HK-2 (cell line): ENCODE results near the gene MYMX.
A peak's percentile ranks its signal among the peaks of the same experiment; 100 is the strongest.

ENCODE experiments used
- DNase-seq: peaks from one replicate; pipeline ENCODE4 v3.0.0-alpha.2; 2018; ENCODE audit not compliant: unreplicated experiment

The MYMX gene

DNA sequence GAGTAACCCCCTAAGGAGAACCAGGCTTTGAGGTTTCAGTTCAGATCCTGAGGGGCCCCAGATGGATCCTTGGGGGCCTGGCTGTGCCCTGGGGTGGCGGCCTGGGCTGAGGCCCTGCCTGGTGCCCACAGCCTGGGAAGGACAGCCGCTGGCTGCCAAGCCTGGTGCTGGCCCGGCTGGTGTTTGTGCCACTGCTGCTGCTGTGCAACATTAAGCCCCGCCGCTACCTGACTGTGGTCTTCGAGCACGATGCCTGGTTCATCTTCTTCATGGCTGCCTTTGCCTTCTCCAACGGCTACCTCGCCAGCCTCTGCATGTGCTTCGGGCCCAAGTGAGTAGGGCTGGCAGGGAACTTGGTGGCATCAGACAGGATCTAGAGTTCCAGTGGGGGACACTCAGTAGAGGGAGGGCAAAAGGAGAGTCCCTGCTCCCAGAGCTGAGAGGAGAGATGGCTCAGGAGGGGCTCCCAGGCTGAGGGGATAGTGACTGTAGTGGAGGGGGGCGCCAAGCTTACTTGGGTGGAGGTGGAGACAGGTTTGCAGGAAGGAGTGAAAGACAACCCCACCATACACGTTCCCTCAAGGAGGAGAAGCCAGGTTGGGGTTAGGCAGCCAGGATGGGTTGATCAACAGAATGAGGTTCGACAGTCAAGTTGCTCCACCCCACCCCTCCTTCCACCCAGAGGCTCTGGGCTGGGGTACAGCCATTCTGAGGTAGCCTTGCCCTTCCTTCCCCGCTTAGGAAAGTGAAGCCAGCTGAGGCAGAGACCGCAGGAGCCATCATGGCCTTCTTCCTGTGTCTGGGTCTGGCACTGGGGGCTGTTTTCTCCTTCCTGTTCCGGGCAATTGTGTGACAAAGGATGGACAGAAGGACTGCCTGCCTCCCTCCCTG is 16.2 kb downstream of the MYMX start:
- no peak for DNase-seq

- DNase-seq: no peak
Measured at GRCh38 chr6:44233567-44234100, 16.9 kb downstream of the MYMX start.

DNA sequence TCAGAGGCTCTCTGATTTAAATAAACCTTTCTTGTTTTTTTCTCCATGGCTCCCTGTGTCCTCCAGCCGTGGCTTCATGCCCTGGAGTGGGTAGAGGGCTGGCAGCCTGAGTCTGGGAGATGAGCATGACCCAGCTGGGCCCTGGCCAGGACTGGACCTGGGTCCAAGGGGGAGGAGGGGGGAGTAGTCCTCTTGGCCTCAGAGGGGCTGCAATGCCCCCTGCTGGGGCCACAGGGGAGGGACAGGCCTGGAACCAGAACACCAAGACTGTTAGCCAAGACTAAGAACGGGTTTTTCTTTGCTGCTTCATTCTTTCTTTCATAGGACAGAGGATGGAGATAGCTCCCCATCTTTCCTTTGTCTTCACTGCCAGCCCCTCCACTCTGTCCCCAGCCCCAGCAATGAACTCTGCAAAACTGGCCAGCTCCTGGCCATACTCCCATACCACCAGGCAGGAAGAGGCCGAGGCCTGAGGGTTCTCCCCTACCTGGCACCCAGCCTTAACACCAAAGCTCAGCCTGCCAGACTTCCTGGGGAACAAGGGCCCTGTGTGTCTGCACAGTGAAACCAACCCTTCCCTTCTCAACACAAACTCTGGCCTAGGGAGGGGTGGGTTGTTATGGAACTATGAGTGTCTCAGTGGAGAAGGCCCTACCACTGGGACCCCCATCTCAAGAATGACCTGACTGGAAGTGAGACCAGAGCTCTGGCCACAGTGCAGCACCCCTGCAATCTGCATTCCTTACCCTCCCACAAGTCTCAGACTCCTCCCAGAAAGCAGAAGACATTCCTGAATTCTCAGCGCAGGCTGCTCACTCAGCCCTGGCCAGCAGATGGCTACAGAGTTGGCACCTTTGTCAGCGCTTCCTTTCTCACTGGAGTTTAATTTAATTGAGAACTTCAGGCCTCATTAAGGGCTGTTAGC is 17.6 kb downstream of the MYMX start:
- peak; percentile 78 for DNase-seq

- no peak for DNase-seq
Measured at GRCh38 chr6:44235269-44235668, 18.5 kb downstream of the MYMX start.

DNA sequence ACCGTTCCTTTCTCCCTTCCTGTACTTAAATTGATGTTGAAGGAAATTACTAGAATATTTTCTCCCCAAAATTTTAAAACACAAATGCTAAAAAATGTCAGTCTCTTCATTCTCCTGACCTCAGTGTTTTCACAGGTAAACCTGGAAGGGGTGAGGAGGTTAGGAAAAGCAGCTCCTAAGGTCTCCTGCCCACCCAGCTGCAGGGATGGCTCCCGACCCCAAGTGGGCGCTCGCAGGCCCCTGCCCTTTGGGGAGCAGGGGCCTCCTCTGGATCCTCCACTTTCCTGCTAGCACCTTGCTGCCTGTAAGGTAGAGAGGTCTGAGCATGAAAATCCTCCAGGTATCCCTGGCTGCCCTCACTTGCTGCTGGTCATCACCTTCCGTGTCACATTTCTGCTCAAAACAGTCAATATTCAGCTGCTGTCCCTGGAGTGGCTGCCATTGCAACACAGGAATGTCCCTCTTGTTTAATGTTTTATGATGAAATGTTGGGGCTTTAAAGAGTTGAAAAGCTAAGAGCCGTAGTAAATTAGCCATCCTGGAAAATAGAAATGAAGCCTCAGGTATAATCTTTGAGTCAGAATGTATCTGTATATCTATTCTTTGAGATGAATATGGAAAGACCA is 19.3 kb downstream of the MYMX start:
- no peak for DNase-seq

DNA sequence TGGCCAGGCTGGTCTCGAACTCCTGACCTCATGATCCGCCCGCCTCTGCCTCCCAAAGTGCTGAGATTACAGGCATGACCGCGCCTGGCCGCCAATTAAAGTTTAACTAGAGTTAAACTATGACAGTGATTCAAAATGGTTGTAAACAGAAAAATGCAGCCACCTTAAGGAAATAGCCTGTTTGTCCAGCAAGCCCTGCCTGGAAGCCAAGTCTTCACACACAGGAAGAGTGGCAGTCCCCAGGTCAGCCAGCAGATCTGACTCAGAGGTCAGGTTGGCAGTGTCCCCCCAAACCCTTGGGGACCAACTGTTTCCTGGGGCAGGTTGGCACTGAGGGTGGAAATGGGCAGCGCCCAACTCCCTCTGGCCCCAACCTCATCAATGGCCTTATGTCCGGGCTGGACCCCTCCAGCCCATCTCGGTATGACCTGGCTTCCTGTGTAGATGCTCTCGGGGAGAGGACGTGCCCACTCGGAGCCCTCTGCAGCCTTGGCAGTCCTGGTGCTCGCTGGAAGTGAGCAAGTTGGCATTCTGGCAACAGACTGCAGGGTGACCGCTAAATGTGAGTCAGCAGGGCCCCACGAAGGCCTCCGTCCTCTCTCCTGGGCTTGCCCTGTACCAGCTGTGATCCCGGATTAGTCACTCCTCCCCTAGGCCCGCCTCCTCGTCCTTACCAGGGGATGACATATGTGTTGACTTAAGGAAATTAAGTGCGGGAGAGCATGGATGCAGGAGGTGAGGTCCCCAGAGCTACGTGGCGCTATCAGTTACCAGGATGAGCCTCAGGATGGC is 20.5 kb downstream of the MYMX start:
- DNase-seq: peak; percentile 96

- DNase-seq: peak; percentile 83
Measured at GRCh38 chr6:44237813-44238433, 21.2 kb downstream of the MYMX start.

GRCh38 chr6:44238687-44239350 is 22.1 kb downstream of the MYMX start:
- no peak for DNase-seq

GRCh38 chr6:44243345-44243744 is 26.6 kb downstream of the MYMX start:
- DNase-seq: no peak

DNA sequence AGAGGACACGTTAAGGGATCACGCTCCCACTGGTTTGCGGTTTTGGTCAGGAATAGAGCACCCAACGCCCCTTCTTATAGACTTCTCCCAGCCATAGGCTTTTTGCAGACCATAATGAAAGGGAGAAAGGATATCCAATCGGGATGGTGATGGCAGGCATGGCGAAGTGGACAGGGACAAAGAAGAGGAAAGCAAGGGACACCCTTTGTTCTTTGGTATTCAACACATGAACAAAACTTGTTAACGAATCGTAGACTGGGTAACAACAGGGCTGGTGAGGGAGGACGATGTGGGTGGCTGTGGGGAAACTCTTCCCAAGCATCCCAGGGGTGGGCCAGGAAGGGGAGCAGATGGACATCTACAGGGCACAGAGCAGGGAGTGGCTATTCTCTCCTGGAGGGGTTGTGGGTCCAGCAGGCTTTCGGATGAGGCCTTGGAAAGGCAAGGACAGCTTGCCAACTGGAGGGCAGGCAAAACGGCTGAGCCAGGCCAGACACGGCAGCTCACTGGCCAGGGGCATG is 28.7 kb downstream of the MYMX start:
- no peak for DNase-seq

DNA sequence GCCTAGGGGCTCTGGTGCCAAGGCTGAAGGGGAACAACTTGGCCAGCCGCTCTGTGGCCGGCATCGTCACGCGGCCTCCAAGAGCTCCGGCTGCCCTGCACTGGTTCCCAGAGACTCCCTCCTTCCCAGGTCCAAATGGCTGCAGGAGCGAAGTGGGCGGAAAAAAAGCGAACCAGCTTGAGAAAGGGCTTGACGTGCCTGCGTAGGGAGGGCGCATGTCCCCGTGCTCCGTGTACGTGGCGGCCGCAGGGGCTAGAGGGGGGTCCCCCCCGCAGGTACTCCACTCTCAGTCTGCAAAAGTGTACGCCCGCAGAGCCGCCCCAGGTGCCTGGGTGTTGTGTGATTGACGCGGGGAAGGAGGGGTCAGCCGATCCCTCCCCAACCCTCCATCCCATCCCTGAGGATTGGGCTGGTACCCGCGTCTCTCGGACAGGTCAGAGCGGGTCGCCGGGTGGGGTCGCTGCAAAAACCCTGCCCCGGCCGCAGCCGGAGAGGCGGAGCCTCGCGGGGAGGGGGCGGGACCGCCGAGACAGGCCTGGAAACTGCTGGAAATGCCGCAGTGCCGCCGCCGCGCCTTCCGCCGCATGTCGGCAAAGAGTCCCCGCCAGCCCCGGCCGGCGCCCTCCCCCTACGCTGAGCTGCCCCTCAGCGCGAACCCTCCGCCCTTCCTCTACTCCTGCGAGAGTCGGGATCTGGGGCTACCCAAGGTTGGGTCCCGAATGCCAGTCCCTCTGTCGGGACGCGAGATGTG is 29.4 kb downstream of the MYMX start:
- DNase-seq: peak; percentile 88

DNA sequence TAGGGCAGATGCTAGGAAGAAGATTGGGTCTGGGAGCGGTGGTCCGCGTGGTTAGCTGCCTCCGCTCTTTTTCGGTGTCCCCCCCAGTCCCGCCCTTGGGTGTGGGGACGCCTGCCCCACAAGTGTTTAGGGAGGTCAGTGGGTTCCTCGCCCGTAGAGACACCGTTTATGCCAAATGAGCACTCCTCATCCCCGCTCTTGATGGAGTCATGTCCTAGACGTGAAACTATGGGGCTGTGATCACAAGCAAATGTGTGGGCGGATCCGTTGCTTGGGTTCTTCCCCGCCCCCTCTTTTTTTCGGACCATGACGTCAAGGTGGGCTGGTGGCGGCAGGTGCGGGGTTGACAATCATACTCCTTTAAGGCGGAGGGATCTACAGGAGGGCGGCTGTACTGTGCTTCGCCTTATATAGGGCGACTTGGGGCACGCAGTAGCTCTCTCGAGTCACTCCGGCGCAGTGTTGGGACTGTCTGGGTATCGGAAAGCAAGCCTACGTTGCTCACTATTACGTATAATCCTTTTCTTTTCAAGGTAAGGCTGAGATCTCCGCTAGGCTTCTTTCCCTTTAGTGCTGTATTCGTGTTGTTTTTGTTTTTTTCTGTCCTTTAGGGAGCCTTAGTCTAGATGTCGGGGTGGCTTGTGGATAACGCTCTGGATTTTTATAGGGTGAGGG is 30.1 kb downstream of the MYMX start, which contains the start of gene HSP90AB1:
HSP90AB1 (plus strand) TSS at position 439 of the 675 bp plus-strand sequence. CDS start 1,529 bp downstream, outside the sequence.
- DNase-seq: peak; percentile 95

DNA sequence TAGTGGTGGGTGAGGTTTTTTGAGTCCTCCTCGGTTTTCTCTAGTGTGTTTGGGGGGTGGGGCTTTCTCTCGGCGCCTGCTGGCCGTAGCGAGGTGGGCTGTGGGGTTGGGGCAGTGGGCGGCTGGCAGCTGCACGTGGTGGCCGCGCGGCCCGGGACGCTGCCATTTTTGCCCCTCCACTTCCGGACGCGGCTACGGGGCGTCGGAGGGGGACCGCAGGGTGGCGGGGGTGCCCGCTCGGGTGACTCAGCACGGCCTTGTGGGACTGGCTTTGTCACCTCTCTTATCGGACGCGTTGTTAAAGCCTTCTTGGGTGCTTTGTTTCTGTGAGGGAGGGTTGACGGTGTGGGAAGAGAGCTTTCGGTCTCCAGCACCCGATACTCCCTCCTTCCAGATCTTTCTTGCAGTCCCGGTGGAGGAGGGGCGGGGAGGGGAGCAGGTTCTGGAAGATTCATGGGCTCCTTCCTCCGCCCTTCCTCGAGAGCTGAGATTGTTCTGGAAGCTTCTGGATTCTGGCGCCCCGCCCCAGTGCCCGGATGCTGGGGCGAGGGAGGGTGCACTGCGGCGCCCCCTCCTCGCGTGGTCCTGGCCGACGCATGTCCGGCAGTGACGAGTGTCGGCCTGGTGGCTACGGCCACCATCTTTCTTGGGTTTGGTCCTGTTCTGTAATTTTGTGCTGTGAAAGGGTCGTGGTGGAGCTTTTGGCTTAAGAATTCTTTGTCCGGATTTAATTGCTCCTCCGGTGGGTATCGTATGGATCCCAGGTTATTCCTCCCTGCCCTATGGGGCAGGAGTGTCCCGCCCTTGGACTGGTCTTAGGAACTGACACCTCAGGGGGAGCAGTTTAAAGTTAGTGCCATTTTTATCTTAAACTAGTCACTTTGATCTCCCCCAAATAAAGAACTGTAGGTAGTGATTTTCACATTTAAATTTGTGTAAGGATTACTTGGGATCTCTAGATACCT is 30.9 kb downstream of the MYMX start:
- peak; percentile 65 for DNase-seq

DNA sequence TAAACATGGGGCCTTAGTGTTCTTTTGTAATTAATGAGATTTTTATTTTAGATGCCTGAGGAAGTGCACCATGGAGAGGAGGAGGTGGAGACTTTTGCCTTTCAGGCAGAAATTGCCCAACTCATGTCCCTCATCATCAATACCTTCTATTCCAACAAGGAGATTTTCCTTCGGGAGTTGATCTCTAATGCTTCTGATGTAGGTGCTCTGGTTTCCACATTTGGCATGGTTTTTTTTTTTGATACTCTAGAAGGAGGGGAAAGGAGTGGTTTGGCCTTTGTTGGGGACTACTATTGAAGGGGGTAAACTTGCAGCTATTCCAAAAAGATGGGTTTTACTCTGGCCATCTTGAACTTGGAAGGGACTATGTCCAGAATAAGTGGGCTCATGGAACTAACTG is 31.9 kb downstream of the MYMX start:
- no peak for DNase-seq

- no peak for DNase-seq
Measured at GRCh38 chr6:44249082-44249748, 32.5 kb downstream of the MYMX start.

- no peak for DNase-seq
Measured at GRCh38 chr6:44250067-44250717, 33.5 kb downstream of the MYMX start.
